Measurements from ENCODE around the gene SCYGR5. TPM values are rescaled to one million over a fixed set of nuclear protein-coding genes. Genes with fewer than 3 reads are reported as not detected.
"Not testable (repeated sequence)": the region's sequence is repeated elsewhere in the genome, so short reads cannot be mapped to it uniquely, and the experiment has no call there.

The SCYGR5 gene
- total RNA-seq, 1 experiment from 2014 or later = not detected

- no peaks in the 10 kb centered on the region for H3K9me3 Mint-ChIP-seq
- no peak overlapping the region for H3K4ac ChIP-seq (ENCODE audit: low read depth, low read length)
- no peak overlapping the region for H4K91ac ChIP-seq (ENCODE audit: insufficient read length, low read depth, low read length)
- no peak overlapping the region for H2BK12ac ChIP-seq (ENCODE audit: insufficient read length, low read depth, low read length)
- H3K36me3 Mint-ChIP-seq (ENCODE audit: insufficient read depth in 1 of 3, low read depth in 3 of 3) = no peaks in the 10 kb centered on the region
- H3K79me2 ChIP-seq (ENCODE audit: insufficient read depth, low read length) = no peaks in the 10 kb centered on the region
- H4K8ac ChIP-seq (replicated peaks; ENCODE audit: insufficient read length, low read depth, low read length) = no peak overlapping the region
- H3K27me3 Mint-ChIP-seq (ENCODE audit: low read depth) = no peaks in the 10 kb centered on the region
- no peak for TF ChIP-seq CTCF (conservative IDR thresholded peaks at IDR 0.05)
- H3K27ac Mint-ChIP-seq = peak overlapping the region in 2 of 3 experiments; percentile 5 to 95; a peak in 4 of 7 replicates
- peaks cover 4% of the 10 kb centered on the region; the same call in 1 of the 2 replicates for H3K4me1 ChIP-seq (ENCODE audit: insufficient read depth, low read length)
- no peak overlapping the region for H3K18ac ChIP-seq (ENCODE audit: insufficient read length, low read depth, low read length)
- H3K9me3 ChIP-seq (ENCODE audit: control insufficient read depth, low read depth, low read length) = no peaks in the 10 kb centered on the region
- no peak overlapping the region for H3K9ac ChIP-seq (ENCODE audit: extremely low read depth, insufficient read length, low read length)
- no peaks in the 10 kb centered on the region for H3K79me1 ChIP-seq (ENCODE audit: insufficient read depth, low read depth, low read length, poor library complexity, severe bottlenecking)
- no peak overlapping the region for H3K4me3 Mint-ChIP-seq
- H2BK15ac ChIP-seq (ENCODE audit: low read depth, low read length) = no peak overlapping the region
- no peak overlapping the region for H3K27ac ChIP-seq (ENCODE audit: insufficient read length, low read depth, low read length)
- H2AFZ ChIP-seq (ENCODE audit: low read length) = no peak overlapping the region
- no peak overlapping the region for H3K14ac ChIP-seq (ENCODE audit: insufficient read depth, low read length)
- H3K23ac ChIP-seq (ENCODE audit: insufficient read length, low read depth, low read length) = no peak overlapping the region
- no peak overlapping the region for H2BK120ac ChIP-seq (ENCODE audit: low read depth, low read length, poor library complexity, severe bottlenecking)
- no peak for DNase-seq
- H3K4me1 Mint-ChIP-seq = peaks cover 23 to 26% of the 10 kb centered on the region in 2 experiments
- no peak overlapping the region for H3K56ac ChIP-seq (ENCODE audit: insufficient read length, low read depth, low read length)
- no peak overlapping the region for H4K5ac ChIP-seq (ENCODE audit: insufficient read length, low read depth, low read length)
- no peak overlapping the region for H2BK5ac ChIP-seq (ENCODE audit: insufficient read length, low read length)
- no peaks in the 10 kb centered on the region for H3K23me2 ChIP-seq (ENCODE audit: insufficient read length, low read depth, low read length, poor library complexity, severe bottlenecking)
- no peaks in the 10 kb centered on the region for H3K27me3 ChIP-seq (ENCODE audit: insufficient read depth, low read length)
- no peak overlapping the region for H3K4me2 ChIP-seq (ENCODE audit: insufficient read depth, insufficient read length, low read length)
- no peak overlapping the region for H2AK5ac ChIP-seq (ENCODE audit: insufficient read length, low read length)
- H3T11ph ChIP-seq (ENCODE audit: low read length) = no peak overlapping the region
- no peak overlapping the region for H2BK20ac ChIP-seq (ENCODE audit: low read depth, low read length, poor library complexity, severe bottlenecking)
- H4K20me1 ChIP-seq (ENCODE audit: control insufficient read depth, insufficient read depth, insufficient read length) = no peaks in the 10 kb centered on the region
- WGBS (ENCODE audit: extremely low coverage, insufficient read length, low lambda C conversion rate) = no CpG with 5 or more reads among the region's 3 CpGs
Measured at GRCh38 chr2:227671170-227671905, 4.7 kb downstream of the SCYGR5 start.

GRCh38 chr2:227673620-227674019 lies 7.0 kb downstream of the SCYGR5 start:
- not testable (repeated sequence) for H3K56ac ChIP-seq (ENCODE audit: insufficient read length, low read depth, low read length); H2BK5ac ChIP-seq (ENCODE audit: insufficient read length, low read length); H3K4ac ChIP-seq (ENCODE audit: low read depth, low read length); H3K23ac ChIP-seq (ENCODE audit: insufficient read length, low read depth, low read length); H3K4me1 ChIP-seq (ENCODE audit: insufficient read depth, low read length); H3K23me2 ChIP-seq (ENCODE audit: insufficient read length, low read depth, low read length, poor library complexity, severe bottlenecking); H3K18ac ChIP-seq (ENCODE audit: insufficient read length, low read depth, low read length); H3K27me3 ChIP-seq (ENCODE audit: insufficient read depth, low read length); H3K4me3 Mint-ChIP-seq; H3K27ac Mint-ChIP-seq; H2AFZ ChIP-seq (ENCODE audit: low read length); H3K4me2 ChIP-seq (ENCODE audit: insufficient read depth, insufficient read length, low read length); H3K79me2 ChIP-seq (ENCODE audit: insufficient read depth, low read length); H2BK12ac ChIP-seq (ENCODE audit: insufficient read length, low read depth, low read length); H3K9ac ChIP-seq (ENCODE audit: extremely low read depth, insufficient read length, low read length); H2AK5ac ChIP-seq (ENCODE audit: insufficient read length, low read length); H4K20me1 ChIP-seq (ENCODE audit: control insufficient read depth, insufficient read depth, insufficient read length); H3K36me3 Mint-ChIP-seq (ENCODE audit: insufficient read depth in 1 of 3, low read depth in 3 of 3); H3K9me3 ChIP-seq (ENCODE audit: control insufficient read depth, low read depth, low read length); H3K79me1 ChIP-seq (ENCODE audit: insufficient read depth, low read depth, low read length, poor library complexity, severe bottlenecking); H4K5ac ChIP-seq (ENCODE audit: insufficient read length, low read depth, low read length); H3K14ac ChIP-seq (ENCODE audit: insufficient read depth, low read length); DNase-seq; H3K9me3 Mint-ChIP-seq; H3T11ph ChIP-seq (ENCODE audit: low read length); H2BK120ac ChIP-seq (ENCODE audit: low read depth, low read length, poor library complexity, severe bottlenecking); H4K91ac ChIP-seq (ENCODE audit: insufficient read length, low read depth, low read length); H2BK15ac ChIP-seq (ENCODE audit: low read depth, low read length); H2BK20ac ChIP-seq (ENCODE audit: low read depth, low read length, poor library complexity, severe bottlenecking); H4K8ac ChIP-seq (replicated peaks; ENCODE audit: insufficient read length, low read depth, low read length); H3K27me3 Mint-ChIP-seq (ENCODE audit: low read depth); H3K27ac ChIP-seq (ENCODE audit: insufficient read length, low read depth, low read length)
- no CpG with 5 or more reads among the region's 5 CpGs for WGBS (ENCODE audit: extremely low coverage, insufficient read length, low lambda C conversion rate)
- peaks cover 20 to 22% of the 10 kb centered on the region in 2 experiments for H3K4me1 Mint-ChIP-seq

All from H9 (cell line).